Measurements from ENCODE around the gene PPAN. TPM values are rescaled to one million over a fixed set of nuclear protein-coding genes. Genes with fewer than 3 reads are reported as not detected.

The PPAN gene
- total and polyA plus RNA-seq, 12 donors: 17.6 to 47.7 (median 20.8) TPM

GRCh38 chr19:10158485-10158884 lies 52.3 kb downstream of the PPAN start:
- no peak overlapping the region for H3K27ac ChIP-seq
- intact Hi-C loops (cut with DNase I): no loop called here
- H3K36me3 ChIP-seq: peaks cover 0 to 100% (median 78%) of the 10 kb centered on the region in 9 donors
- ATAC-seq (peak in 2 of 8 donors; percentile 25 to 37), DNase-seq (no peak)
- 96 to 99% methylated on average over 11 of the region's 11 CpGs for WGBS, 2 donors
- no peaks in the 10 kb centered on the region for H3K4me1 ChIP-seq
- no peak for TF ChIP-seq CTCF (IDR thresholded peaks at IDR 0.05)
- no peaks in the 10 kb centered on the region for H3K9me3 ChIP-seq
- no peak overlapping the region for H3K4me3 ChIP-seq
- no peaks in the 10 kb centered on the region for H3K27me3 ChIP-seq

- no peak for ATAC-seq
- no peak for TF ChIP-seq CTCF (IDR thresholded peaks at IDR 0.05)
- Histone ChIP-seq H3K27ac (no peak overlapping the region), H3K27me3 (no peaks in the 10 kb centered on the region), H3K4me1 (no peaks in the 10 kb centered on the region), H3K4me3 (no peak overlapping the region), H3K9me3 (no peaks in the 10 kb centered on the region), H3K36me3 (peaks cover 0 to 100% (median 74%) of the 10 kb centered on the region in 9 donors)
- 96% methylated on average over 16 of the region's 16 CpGs for WGBS, 2 donors
- intact Hi-C loops (cut with DNase I): no loop called here
- DNase-seq: no peak
Measured at GRCh38 chr19:10159610-10160009, 53.4 kb downstream of the PPAN start.

Other genes with a start within 250 kb of the PPAN start
- 1 to 10 TPM in 8 of 10 donors, under 1 TPM in 2; 0.30 to 4.1 (median 1.4) TPM for gene OLFM2, start 169.8 kb upstream of the PPAN start, total RNA-seq
- 1 to 10 TPM; 2.3 to 8.0 TPM for gene OLFM2, start 169.8 kb upstream of the PPAN start, polyA plus RNA-seq
- gene COL5A3, start 95.9 kb upstream of the PPAN start, total RNA-seq: 10 to 100 TPM in 4 of 10 donors, 1 to 10 TPM in 6; 3.8 to 27.8 (median 6.1) TPM
- 10 to 100 TPM; 18.2 to 35.6 TPM for gene COL5A3, start 95.9 kb upstream of the PPAN start, polyA plus RNA-seq
- not detected for gene RDH8, start 92.9 kb upstream of the PPAN start, total RNA-seq
- not detected for gene RDH8, start 92.9 kb upstream of the PPAN start, polyA plus RNA-seq
- 10 to 100 TPM in 4 of 10 donors, 1 to 10 TPM in 6; 4.0 to 18.9 (median 9.6) TPM for gene SHFL, start 20.0 kb upstream of the PPAN start, total RNA-seq
- 10 to 100 TPM; 11.1 to 30.2 TPM for gene SHFL, start 20.0 kb upstream of the PPAN start, polyA plus RNA-seq
- under 1 TPM in 1 of 10 donors, not detected in 9; 0.14 TPM for gene ANGPTL6, start 3.7 kb upstream of the PPAN start, total RNA-seq
- gene ANGPTL6, start 3.7 kb upstream of the PPAN start, polyA plus RNA-seq: under 1 TPM; 0.09 to 0.37 TPM
- gene P2RY11, start 5.3 kb downstream of the PPAN start, total RNA-seq: 10 to 100 TPM in 1 of 10 donors, 1 to 10 TPM in 9; 4.9 to 13.8 (median 6.8) TPM
- 1 to 10 TPM; 4.2 to 4.7 TPM for gene P2RY11, start 5.3 kb downstream of the PPAN start, polyA plus RNA-seq
- gene EIF3G, start 13.5 kb downstream of the PPAN start, total RNA-seq: 100 to 1,000 TPM; 146 to 193 (median 180) TPM
- 100 to 1,000 TPM; 113 to 241 TPM for gene EIF3G, start 13.5 kb downstream of the PPAN start, polyA plus RNA-seq
- 10 to 100 TPM; 11.8 to 36.4 (median 21.6) TPM for gene DNMT1, start 88.6 kb downstream of the PPAN start, total RNA-seq
- gene DNMT1, start 88.6 kb downstream of the PPAN start, polyA plus RNA-seq: 10 to 100 TPM; 20.9 to 34.7 TPM
- 10 to 100 TPM in 1 of 10 donors, 1 to 10 TPM in 9; 1.8 to 12.2 (median 3.3) TPM for gene S1PR2, start 125.0 kb downstream of the PPAN start, total RNA-seq
- 1 to 10 TPM; 1.8 to 4.8 TPM for gene S1PR2, start 125.0 kb downstream of the PPAN start, polyA plus RNA-seq
- gene MRPL4, start 145.9 kb downstream of the PPAN start, total RNA-seq: 10 to 100 TPM; 53.2 to 94.3 (median 69.0) TPM
- 100 to 1,000 TPM in 1 of 2 donors, 10 to 100 TPM in 1; 29.0 to 101 TPM for gene MRPL4, start 145.9 kb downstream of the PPAN start, polyA plus RNA-seq
- 10 to 100 TPM in 3 of 10 donors, 1 to 10 TPM in 7; 3.6 to 66.6 (median 9.3) TPM for gene ICAM1, start 164.8 kb downstream of the PPAN start, total RNA-seq
- 10 to 100 TPM in 1 of 2 donors, 1 to 10 TPM in 1; 6.9 to 12.1 TPM for gene ICAM1, start 164.8 kb downstream of the PPAN start, polyA plus RNA-seq
- gene ICAM4, start 180.6 kb downstream of the PPAN start, total RNA-seq: under 1 TPM in 9 of 10 donors, not detected in 1; 0.17 to 0.83 (median 0.48) TPM
- gene ICAM4, start 180.6 kb downstream of the PPAN start, polyA plus RNA-seq: under 1 TPM; 0.59 to 0.73 TPM
- gene ICAM5, start 183.6 kb downstream of the PPAN start, total RNA-seq: under 1 TPM in 7 of 10 donors, not detected in 3; 0.18 to 0.62 (median 0.34) TPM
- 1 to 10 TPM in 1 of 2 donors, under 1 TPM in 1; 0.51 to 1.0 TPM for gene ICAM5, start 183.6 kb downstream of the PPAN start, polyA plus RNA-seq
- gene ZGLP1, start 203.5 kb downstream of the PPAN start, total RNA-seq: 1 to 10 TPM in 2 of 10 donors, under 1 TPM in 8; 0.34 to 1.4 (median 0.80) TPM
- gene ZGLP1, start 203.5 kb downstream of the PPAN start, polyA plus RNA-seq: 1 to 10 TPM; 1.5 to 8.9 TPM
- 10 to 100 TPM; 11.7 to 21.8 (median 17.1) TPM for gene FDX2, start 209.7 kb downstream of the PPAN start, total RNA-seq
- 10 to 100 TPM; 33.7 to 35.5 TPM for gene FDX2, start 209.7 kb downstream of the PPAN start, polyA plus RNA-seq
- gene RAVER1, start 227.2 kb downstream of the PPAN start, total RNA-seq: 10 to 100 TPM in 9 of 10 donors, 1 to 10 TPM in 1; 10.0 to 16.9 (median 12.4) TPM
- gene RAVER1, start 227.2 kb downstream of the PPAN start, polyA plus RNA-seq: 1 to 10 TPM; 5.1 to 9.5 TPM
- gene ICAM3, start 233.3 kb downstream of the PPAN start, total RNA-seq: 10 to 100 TPM; 14.0 to 77.2 (median 17.9) TPM
- gene ICAM3, start 233.3 kb downstream of the PPAN start, polyA plus RNA-seq: 10 to 100 TPM in 1 of 2 donors, 1 to 10 TPM in 1; 6.1 to 13.1 TPM